Activated T-cell treated with anti-CD3 and anti-CD28 coated beads for 24 hours (primary cell): ENCODE results near the gene RAE1.
A peak's percentile ranks its signal among the peaks of the same experiment; 100 is the strongest.
"Not testable (repeated sequence)": the region's sequence is repeated elsewhere in the genome, so short reads cannot be mapped to it uniquely, and the experiment has no call there.

ENCODE experiments used
- DNase-seq: peaks from one replicate; pipeline ENCODE4 v3.0.0-alpha.2; 2020; ENCODE audit warnings: low read depth

Gene RAE1

GRCh38 chr20:57326667-57327455 is 24.2 kb upstream of the RAE1 start:
- no peak for DNase-seq

GRCh38 chr20:57327820-57328219 is 23.2 kb upstream of the RAE1 start:
- DNase-seq: no peak

GRCh38 chr20:57329608-57330221 is 21.3 kb upstream of the RAE1 start, which contains the start of gene SPO11:
SPO11 (plus strand) TSS chr20:57329803; CDS start chr20:57329868, 65 bp downstream.
- no peak for DNase-seq

GRCh38 chr20:57330998-57331397 is 20.1 kb upstream of the RAE1 start:
- DNase-seq: no peak

GRCh38 chr20:57332105-57333089 is 18.7 kb upstream of the RAE1 start:
- no peak for DNase-seq

GRCh38 chr20:57335392-57335791 is 15.7 kb upstream of the RAE1 start:
- DNase-seq: no peak

GRCh38 chr20:57341663-57342062 is 9.4 kb upstream of the RAE1 start:
- no peak for DNase-seq

- no peak for DNase-seq
Measured at GRCh38 chr20:57342829-57343228, 8.2 kb upstream of the RAE1 start.

- DNase-seq: peak; percentile 60
Measured at GRCh38 chr20:57346477-57346876, 4.6 kb upstream of the RAE1 start.

GRCh38 chr20:57347393-57347792 is 3.7 kb upstream of the RAE1 start:
- no peak for DNase-seq

- not testable (repeated sequence) for DNase-seq
Measured at GRCh38 chr20:57348200-57348921, 2.7 kb upstream of the RAE1 start.

- DNase-seq: not testable (repeated sequence)
Measured at GRCh38 chr20:57348922-57349574, 2.0 kb upstream of the RAE1 start.

- no peak for DNase-seq
Measured at GRCh38 chr20:57350081-57350710, 859 bp upstream of the RAE1 start.

GRCh38 chr20:57350726-57351041 is 371 bp upstream of the RAE1 start:
- not testable (repeated sequence) for DNase-seq

- no peak for DNase-seq
Measured at GRCh38 chr20:57352305-57352704, 1.2 kb downstream of the RAE1 start.

- DNase-seq: no peak
Measured at GRCh38 chr20:57353351-57353750, 2.3 kb downstream of the RAE1 start.

- no peak for DNase-seq
Measured at GRCh38 chr20:57361517-57361916, 10.5 kb downstream of the RAE1 start.

- DNase-seq: no peak
Measured at GRCh38 chr20:57364451-57364850, 13.4 kb downstream of the RAE1 start.

GRCh38 chr20:57369596-57369995 is 18.5 kb downstream of the RAE1 start:
- no peak for DNase-seq

GRCh38 chr20:57370316-57370715 is 19.3 kb downstream of the RAE1 start:
- no peak for DNase-seq

GRCh38 chr20:57371363-57371762 is 20.3 kb downstream of the RAE1 start:
- no peak for DNase-seq
